HepG2 (cell line): ENCODE data around the gene SMAP1. TPM values are rescaled to one million over a fixed set of nuclear protein-coding genes. Genes with fewer than 3 reads are reported as not detected.

Source experiments
- ATAC-seq: fragments of 200-7000 bp; cut with Tn5 transposase; 3 replicates; pipeline ENCODE4 v1.9.1; 2020; ENCODE audit warnings: mild to moderate bottlenecking, moderate library complexity
- BruUV-seq: library from RNA; stranded (reverse); fragments of 400-500 nt; replicated peaks from 2 replicates; lab custom pipeline; 2021; lab: Mats Ljungman, UMichigan
- CTCF ChIA-PET: fragments of 300-600 bp; formaldehyde crosslinking; extraction: SDS; loops from one replicate; lab custom pipeline; 2021; ENCODE audit warnings: low total read pairs, inconsistent platforms, low intra/inter-chr PET ratio; lab: Yijun Ruan, JAX
- POLR2A ChIA-PET: fragments of 350-600 bp; sonication (Branson Sonifier 250); formaldehyde crosslinking; loops from one replicate; lab custom pipeline; 2020; ENCODE audit warnings: antibody characterized with exemption, inconsistent platforms; lab: Yijun Ruan, JAX
- DNase-seq: peaks from one replicate; pipeline ENCODE4 v3.0.0-alpha.2; 2015; ENCODE audit warnings: low spot score
- FAIRE-seq: peaks from 3 replicates; lab custom pipeline; 2011; peaks lifted over from hg19 to GRCh38; lab: Jason Lieb, UNC
- H2AFZ ChIP-seq: one replicate; pipeline ENCODE4 v1.6.1; 2011; ENCODE audit warnings: low read length, inconsistent platforms
- H3K27ac ChIP-seq: fragments of 300-600 bp; 3 replicates; pipeline ENCODE4 v1.8.0; 2011; ENCODE audit warnings: mixed run types, mild to moderate bottlenecking, mixed read lengths, low read length, inconsistent platforms; ENCODE audit not compliant: insufficient read depth; ENCODE audit errors: extremely low read length
- H3K27me3 ChIP-seq, 2 experiments: fragments of 200-600 bp in 1 of 2; 2 replicates in 1 of 2; 3 replicates in 1 of 2; pipeline versions ENCODE4 v1.6.0 to v1.8.0; 2011; ENCODE audit warnings: low read length in 2 of 2, mild to moderate bottlenecking in 2 of 2, moderate library complexity in 2 of 2, inconsistent platforms in 1 of 2; ENCODE audit not compliant: insufficient read depth in 2 of 2, control insufficient read depth in 1 of 2
- H3K36me3 ChIP-seq, 2 experiments: fragments of 200-600 bp in 1 of 2; replicated peaks in 1 of 2; 2 replicates in 1 of 2; 3 replicates in 1 of 2; pipeline versions ENCODE4 v1.5.1 to v1.8.0; 2011; ENCODE audit warnings: low read length in 2 of 2, inconsistent platforms in 1 of 2; ENCODE audit not compliant: insufficient read depth in 2 of 2, control insufficient read depth in 1 of 2
- H3K4me1 ChIP-seq: 2 replicates; pipeline ENCODE4 v1.5.1; 2012; ENCODE audit warnings: low read length, inconsistent platforms; ENCODE audit not compliant: insufficient read depth
- H3K4me2 ChIP-seq: 2 replicates; pipeline ENCODE4 v1.6.0; 2011; ENCODE audit warnings: low read depth, low read length, inconsistent platforms
- H3K4me3 ChIP-seq, 3 experiments: fragments of 200-600 bp in 1 of 3; sonication (generic), shearing (Covaris generic) in 1 of 3; replicated peaks in 1 of 3; 2 replicates each; pipeline ENCODE4 v1.5.1; 2011 to 2016; ENCODE audit warnings: low read length in 3 of 3, inconsistent platforms in 2 of 3, low read depth in 2 of 3, mild to moderate bottlenecking in 2 of 3, control low read depth in 1 of 3, mixed read lengths in 1 of 3; ENCODE audit not compliant: insufficient read depth in 1 of 3
- H3K79me2 ChIP-seq: one replicate; pipeline ENCODE4 v1.6.1; 2011; ENCODE audit warnings: low read length, inconsistent platforms; ENCODE audit not compliant: insufficient read depth
- H3K9ac ChIP-seq: 2 replicates; pipeline ENCODE4 v1.6.0; 2011; ENCODE audit warnings: mild to moderate bottlenecking, low read depth, low read length, inconsistent platforms; ENCODE audit not compliant: insufficient read depth
- H3K9me3 ChIP-seq: 2 replicates; pipeline ENCODE4 v1.5.1; 2012; ENCODE audit warnings: mild to moderate bottlenecking, low read length
- H4K20me1 ChIP-seq: 2 replicates; pipeline ENCODE4 v1.6.0; 2011; ENCODE audit warnings: inconsistent platforms, mild to moderate bottlenecking, low read length, moderate library complexity; ENCODE audit not compliant: insufficient read depth
- HES4 ChIP-seq: sonication (generic); formaldehyde crosslinking; IDR thresholded peaks from 2 replicates; pipeline ENCODE4 v1.9.0; 2021; ENCODE audit warnings: mild to moderate bottlenecking, missing genetic modification reagents, borderline replicate concordance
- KDM2A ChIP-seq: sonication (generic); formaldehyde crosslinking; IDR thresholded peaks from 2 replicates; pipeline ENCODE4 v1.4.0; 2020; ENCODE audit warnings: low read depth, missing genetic modification reagents, borderline replicate concordance
- MEF2D ChIP-seq: sonication (generic); formaldehyde crosslinking; IDR thresholded peaks from 2 replicates; pipeline ENCODE4 v1.5.1; 2020; ENCODE audit warnings: mild to moderate bottlenecking, missing genetic modification reagents
- MLXIP ChIP-seq: sonication (generic); formaldehyde crosslinking; IDR thresholded peaks from 2 replicates; pipeline ENCODE4 v1.9.0; 2021; ENCODE audit warnings: missing genetic modification reagents, borderline replicate concordance
- NR3C1 ChIP-seq: sonication (generic); formaldehyde crosslinking; IDR thresholded peaks from 2 replicates; pipeline ENCODE4 v1.4.0; 2020; ENCODE audit warnings: missing genetic modification reagents
- PHF20 ChIP-seq: sonication (generic); formaldehyde crosslinking; IDR thresholded peaks from 2 replicates; pipeline ENCODE4 v1.5.0; 2020; ENCODE audit warnings: mild to moderate bottlenecking, missing genetic modification reagents
- SIN3B ChIP-seq: fragments of 150-350 bp; IDR thresholded peaks from 2 replicates; pipeline ENCODE4 v1.6.1; 2014; ENCODE audit warnings: low read length
- SNAPC5 ChIP-seq: sonication (generic); formaldehyde crosslinking; IDR thresholded peaks from 2 replicates; pipeline ENCODE4 v1.8.1; 2023; ENCODE audit warnings: mild to moderate bottlenecking, missing genetic modification reagents, borderline replicate concordance
- ZFYVE20 ChIP-seq: sonication (generic); formaldehyde crosslinking; IDR thresholded peaks from 2 replicates; pipeline ENCODE4 v1.8.0; 2023; ENCODE audit warnings: low read depth, mild to moderate bottlenecking, moderate library complexity, missing genetic modification reagents, borderline replicate concordance
- WGBS: methylation state at CpG from one replicate; pipeline ENCODE4 v1.1.6; 2017; ENCODE audit warnings: low lambda C conversion rate; 5-methylcytosine and 5-hydroxymethylcytosine counted together
- in situ Hi-C: cut with HindIII; loops from 2 replicates; pipeline ENCODE4 v1.10.0; 2017; ENCODE audit warnings: low pct_unique_long_range_greater_than_20kb; ENCODE audit not compliant: extremely low pct_ligation_motif_present
- intact Hi-C: fragments of 100-400 bp; cut with micrococcal nuclease; formaldehyde crosslinking; loops from one replicate; pipeline ENCODE4 v1.10.0; 2022; ENCODE audit not compliant: unreplicated experiment
- polyA plus RNA-seq, 8 experiments: library from polyadenylated mRNA; depleted of rRNA in 3 of 8; stranded (reverse) in 7 of 8; unstranded in 1 of 8; fragments of >200 nt; fragmentation: Illumina TruSeq in 4 of 8; extraction: Trizol in 4 of 8; gene quantifications; 2 replicates each; pipeline versions ENCODE4 v1.2.1 to v1.2.3, GENCODE V29; 2011 to 2016; ENCODE audit warnings: low read depth in 4 of 8, missing spikeins in 1 of 8, mixed read lengths in 1 of 8; ENCODE audit not compliant: insufficient read depth in 1 of 8
- total RNA-seq, 5 experiments: library from RNA; depleted of rRNA; stranded (reverse); fragments of >200 nt; fragmentation: Illumina TruSeq; extraction: Trizol; gene quantifications; 2 replicates each; pipeline ENCODE4 v1.2.3, GENCODE V29; 2016; ENCODE audit warnings: low read depth in 1 of 5

The SMAP1 gene
- total and polyA plus RNA-seq, 2 of the 13 experiments (the other 11 are each of a cell fraction or from before 2014, with no cell fraction given): 13.4 to 17.8 TPM

GRCh38 chr6:70872469-70872868, 204.8 kb downstream of the SMAP1 start:
- Histone ChIP-seq H4K20me1 (no peaks in the 10 kb centered on the region), H3K4me1 (no peaks in the 10 kb centered on the region), H3K4me2 (no peak overlapping the region), H3K27ac (no peak overlapping the region), H3K4me3 (no peak overlapping the region), H2AFZ (no peak overlapping the region), H3K27me3 (no peaks in the 10 kb centered on the region), H3K79me2 (no peaks in the 10 kb centered on the region), H3K9ac (no peak overlapping the region), H3K36me3 (no peaks in the 10 kb centered on the region), H3K9me3 (peaks cover 15% of the 10 kb centered on the region; the same call in 1 of the 2 replicates)
- ChIA-PET CTCF (no interaction called here), POLR2A (no interaction called here)
- no TSS peak for BruUV-seq
- 70% methylated on average over 2 of the region's 2 CpGs for WGBS
- no peak for DNase-seq
- no peak for FAIRE-seq
- no peak for TF ChIP-seq MEF2D (CRISPR knock-in tag)
- TF ChIP-seq SNAPC5 (CRISPR knock-in tag): no peak
- TF ChIP-seq NR3C1 (CRISPR knock-in tag): no peak
- TF ChIP-seq SIN3B: no peak
- no peak for TF ChIP-seq HES4 (CRISPR knock-in tag)
- no peak for TF ChIP-seq MLXIP (CRISPR knock-in tag)
- TF ChIP-seq ZFYVE20 (CRISPR knock-in tag): no peak
- no peak for TF ChIP-seq KDM2A (CRISPR knock-in tag)
- TF ChIP-seq PHF20 (CRISPR knock-in tag): no peak
- in situ Hi-C loops (no loop called here), intact Hi-C loops (no loop called here)
- no peak for ATAC-seq
